SK-N-SH (cell line): Measurements from ENCODE around the gene CDKAL1. TPM values are rescaled to one million over a fixed set of nuclear protein-coding genes. Genes with fewer than 3 reads are reported as not detected.

Experiments
- CTCF ChIA-PET: fragments of 300-600, 350-600 bp; formaldehyde crosslinking; extraction: SDS; loops from one replicate; lab custom pipeline; 2021; lab: Yijun Ruan, JAX
- POLR2A ChIA-PET: fragments of 350-600 bp; sonication (Branson Sonifier 250); formaldehyde crosslinking; extraction: SDS; loops from one replicate; lab custom pipeline; 2020; ENCODE audit warnings: antibody characterized with exemption, inconsistent platforms; lab: Yijun Ruan, JAX
- DNase-seq: peaks from one replicate; pipeline ENCODE4 v3.0.0; 2012
- H2AFZ ChIP-seq: fragments of 200-600 bp; sonication (generic); 2 replicates; pipeline ENCODE4 v1.8.1; 2016; ENCODE audit warnings: antibody characterized with exemption, mild to moderate bottlenecking, low read depth
- H3F3A ChIP-seq: fragments of 200-600 bp; sonication (generic); replicated peaks from 2 replicates; pipeline ENCODE3; 2016; ENCODE audit warnings: antibody characterized with exemption, mild to moderate bottlenecking; ENCODE audit not compliant: insufficient read depth
- H3K27ac ChIP-seq, 2 experiments: fragments of 200-500 bp in 1 of 2; fragments of 200-600 bp in 1 of 2; sonication (Bioruptor generic) in 1 of 2; sonication (generic), shearing (Covaris generic) in 1 of 2; 2 replicates each; pipeline versions ENCODE4 v1.5.1 to v1.6.1; 2014 to 2016; ENCODE audit warnings: low read depth in 2 of 2, inconsistent platforms in 1 of 2, low read length in 1 of 2, mild to moderate bottlenecking in 1 of 2, mixed read lengths in 1 of 2
- H3K27me3 ChIP-seq: fragments of 200-600 bp; sonication (generic), shearing (Covaris generic); 2 replicates; pipeline ENCODE4 v1.6.1; 2016; ENCODE audit warnings: mixed run types; ENCODE audit not compliant: insufficient read depth
- H3K36me3 ChIP-seq, 2 experiments: fragments of 200-500 bp in 1 of 2; fragments of 200-600 bp in 1 of 2; sonication (Bioruptor generic) in 1 of 2; sonication (generic) in 1 of 2; replicated peaks in 1 of 2; 2 replicates each; pipeline versions ENCODE3 to v1.5.1; 2014 to 2016; ENCODE audit warnings: low read length in 1 of 2, mild to moderate bottlenecking in 1 of 2; ENCODE audit not compliant: insufficient read depth in 2 of 2, control insufficient read depth in 1 of 2
- H3K4me1 ChIP-seq, 2 experiments: fragments of 200-500 bp in 1 of 2; fragments of 200-600 bp in 1 of 2; sonication (Bioruptor generic) in 1 of 2; sonication (generic), shearing (Covaris generic) in 1 of 2; 2 replicates each; pipeline versions ENCODE4 v1.5.1 to v1.6.1; 2014 to 2016; ENCODE audit warnings: low read depth in 1 of 2, low read length in 1 of 2, mixed run types in 1 of 2; ENCODE audit not compliant: insufficient read depth in 2 of 2, control insufficient read depth in 1 of 2
- H3K4me2 ChIP-seq: fragments of 200-600 bp; sonication (generic), shearing (Covaris generic); 2 replicates; pipeline ENCODE4 v1.6.1; 2017; ENCODE audit warnings: mixed run types
- H3K4me3 ChIP-seq, 2 experiments: fragments of 200-500 bp in 1 of 2; fragments of 200-600 bp in 1 of 2; sonication (Bioruptor generic) in 1 of 2; sonication (generic), shearing (Covaris generic) in 1 of 2; 2 replicates each; pipeline versions ENCODE4 v1.5.1 to v1.8.1; 2014 to 2016; ENCODE audit warnings: low read depth in 2 of 2, inconsistent platforms in 1 of 2, low read length in 1 of 2, mild to moderate bottlenecking in 1 of 2, mixed read lengths in 1 of 2, moderate library complexity in 1 of 2
- H3K79me2 ChIP-seq: fragments of 200-600 bp; sonication (generic); 2 replicates; pipeline ENCODE4 v1.8.1; 2017; ENCODE audit warnings: mild to moderate bottlenecking; ENCODE audit not compliant: insufficient read depth
- H3K9ac ChIP-seq: fragments of 200-600 bp; sonication (generic); 2 replicates; pipeline ENCODE4 v1.6.1; 2017; ENCODE audit warnings: mixed run types
- H3K9me2 ChIP-seq: fragments of 200-600 bp; sonication (generic); 2 replicates; pipeline ENCODE4 v1.6.1; 2017; ENCODE audit warnings: mixed run types
- H3K9me3 ChIP-seq: fragments of 200-600 bp; sonication (generic); 2 replicates; pipeline ENCODE4 v1.6.1; 2017; ENCODE audit warnings: mixed run types, mild to moderate bottlenecking, moderate library complexity
- H4K20me1 ChIP-seq: fragments of 200-600 bp; sonication (generic); 2 replicates; pipeline ENCODE4 v1.6.1; 2017; ENCODE audit warnings: mild to moderate bottlenecking, mixed run types; ENCODE audit not compliant: insufficient read depth
- CTCF ChIP-seq: fragments of 200-600 bp; sonication (generic); IDR thresholded peaks from 2 replicates; pipeline ENCODE4 v1.6.1; 2017; ENCODE audit warnings: antibody characterized with exemption, mild to moderate bottlenecking, moderate library complexity
- ELF1 ChIP-seq: IDR thresholded peaks from 2 replicates; pipeline ENCODE4 v1.4.0; 2012
- EP300 ChIP-seq, 2 experiments: IDR thresholded peaks; 2 replicates each; pipeline versions ENCODE4 v1.4.0 to v1.6.1; 2012; ENCODE audit warnings: borderline replicate concordance in 1 of 2, low read depth in 1 of 2, low read length in 1 of 2
- FOXJ3 ChIP-seq: sonication (generic); formaldehyde crosslinking; IDR thresholded peaks from 2 replicates; pipeline ENCODE4 v1.5.1; 2020; ENCODE audit warnings: mild to moderate bottlenecking, missing genetic modification reagents
- FOXM1 ChIP-seq: IDR thresholded peaks from 2 replicates; pipeline ENCODE4 v1.4.0; 2012; ENCODE audit warnings: low read depth, mild to moderate bottlenecking
- GATA2 ChIP-seq: sonication (generic); formaldehyde crosslinking; IDR thresholded peaks from 2 replicates; pipeline ENCODE4 v1.5.0; 2020; ENCODE audit warnings: mild to moderate bottlenecking, missing genetic modification reagents
- JUND ChIP-seq: IDR thresholded peaks from 2 replicates; pipeline ENCODE4 v1.4.0; 2012
- MAX ChIP-seq: IDR thresholded peaks from 2 replicates; pipeline ENCODE4 v1.4.0; 2012; ENCODE audit warnings: low read depth
- MEF2A ChIP-seq: IDR thresholded peaks from 2 replicates; pipeline ENCODE4 v1.4.0; 2012; ENCODE audit warnings: low read depth, borderline replicate concordance
- MXI1 ChIP-seq: IDR thresholded peaks from 2 replicates; pipeline ENCODE4 v1.6.1; 2012; ENCODE audit warnings: mild to moderate bottlenecking, low read depth, low read length, improper control_type of control experiment
- NFIC ChIP-seq: IDR thresholded peaks from 2 replicates; pipeline ENCODE4 v1.4.0; 2012; ENCODE audit warnings: borderline replicate concordance
- PBX3 ChIP-seq: IDR thresholded peaks from 2 replicates; pipeline ENCODE4; 2012
- REST ChIP-seq: IDR thresholded peaks from 2 replicates; pipeline ENCODE4 v1.6.1; 2012; ENCODE audit warnings: mild to moderate bottlenecking, low read depth, low read length, moderate library complexity
- RFX5 ChIP-seq: IDR thresholded peaks from 2 replicates; pipeline ENCODE4 v1.6.1; 2012; ENCODE audit warnings: mild to moderate bottlenecking, improper control_type of control experiment, low read length
- SMC3 ChIP-seq: IDR thresholded peaks from 2 replicates; pipeline ENCODE4 v1.6.1; 2012; ENCODE audit warnings: low read depth, low read length, improper control_type of control experiment
- TAF1 ChIP-seq: IDR thresholded peaks from 2 replicates; pipeline ENCODE4 v1.6.1; 2012; ENCODE audit warnings: low read depth, mild to moderate bottlenecking, low read length, moderate library complexity, borderline replicate concordance
- USF1 ChIP-seq: IDR thresholded peaks from 2 replicates; pipeline ENCODE4 v1.4.0; 2012; ENCODE audit warnings: low read depth, borderline replicate concordance
- YY1 ChIP-seq: IDR thresholded peaks from 2 replicates; pipeline ENCODE4 v1.4.0; 2012; ENCODE audit warnings: low read depth, mild to moderate bottlenecking
- ZBTB33 ChIP-seq: IDR thresholded peaks from 2 replicates; pipeline ENCODE4 v1.4.0; 2012; ENCODE audit warnings: low read depth, borderline replicate concordance
- WGBS: methylation state at CpG from one replicate; pipeline ENCODE4 v1.1.6; 2017; ENCODE audit warnings: low lambda C conversion rate; 5-methylcytosine and 5-hydroxymethylcytosine counted together
- polyA plus RNA-seq, 3 experiments: library from polyadenylated mRNA; depleted of rRNA; stranded (reverse); fragments of >200 nt; gene quantifications; 2 replicates each; pipeline ENCODE4 v1.2.3, GENCODE V29; 2012

CDKAL1 gene
- polyA plus RNA-seq, 1 of the 3 experiments (the other 2 are of a cell fraction): 2.6 TPM

GRCh38 chr6:20797597-20797996 is 263.3 kb downstream of the CDKAL1 start:
- no peak overlapping the region for H2AFZ ChIP-seq
- no peak overlapping the region for H3K4me3 ChIP-seq
- H3K27ac ChIP-seq: no peak overlapping the region
- no peaks in the 10 kb centered on the region for H3K9me3 ChIP-seq
- no peak overlapping the region for H3K9ac ChIP-seq
- H3K79me2 ChIP-seq: no peaks in the 10 kb centered on the region
- no peak overlapping the region for H3K4me2 ChIP-seq
- WGBS: 95% methylated on average over 7 of the region's 7 CpGs
- ChIA-PET POLR2A (no interaction called here), CTCF (no interaction called here)
- TF ChIP-seq SMC3 (no peak), MEF2A (no peak), FOXM1 (no peak), EP300 (IDR thresholded peaks at IDR 0.05; ENCODE audit: borderline replicate concordance in 1 of 2, low read depth in 1 of 2, low read length in 1 of 2) (no peak), MXI1 (no peak), REST (no peak), MAX (no peak), JUND (no peak), FOXJ3 (CRISPR knock-in tag) (no peak), CTCF (no peak)
- peaks cover 0 to 3% of the 10 kb centered on the region in 2 experiments; a peak in 2 of 4 replicates for H3K4me1 ChIP-seq
- H3K27me3 ChIP-seq: no peaks in the 10 kb centered on the region
- H3F3A ChIP-seq: no peaks in the 10 kb centered on the region
- H3K36me3 ChIP-seq: no peaks in the 10 kb centered on the region
- H3K9me2 ChIP-seq: no peaks in the 10 kb centered on the region
- no peak for DNase-seq
- no peaks in the 10 kb centered on the region for H4K20me1 ChIP-seq

- no peaks in the 10 kb centered on the region for H4K20me1 ChIP-seq
- no peak overlapping the region for H3K4me3 ChIP-seq
- H3K27ac ChIP-seq: no peak overlapping the region
- no peaks in the 10 kb centered on the region for H3K36me3 ChIP-seq
- peaks cover 0 to 5% of the 10 kb centered on the region in 2 experiments; a peak in 2 of 4 replicates for H3K4me1 ChIP-seq
- H3K9me3 ChIP-seq: no peaks in the 10 kb centered on the region
- no peak overlapping the region for H3K9ac ChIP-seq
- CTCF ChIA-PET: interaction anchor here (1.2 kb wide), 1 partner anchor 14 kb away, joined by 3 read pairs; no protein-coding TSS in a partner anchor
- no peaks in the 10 kb centered on the region for H3F3A ChIP-seq
- no peaks in the 10 kb centered on the region for H3K79me2 ChIP-seq
- no peaks in the 10 kb centered on the region for H3K9me2 ChIP-seq
- POLR2A ChIA-PET: no interaction called here
- no peaks in the 10 kb centered on the region for H3K27me3 ChIP-seq
- no peak overlapping the region for H3K4me2 ChIP-seq
- DNase-seq: no peak
- H2AFZ ChIP-seq: no peak overlapping the region
- no peak for TF ChIP-seq JUND
- TF ChIP-seq NFIC: no peak
- no peak for TF ChIP-seq ELF1
- no peak for TF ChIP-seq USF1
- TF ChIP-seq MEF2A: no peak
- no peak for TF ChIP-seq PBX3
- TF ChIP-seq TAF1: no peak
- TF ChIP-seq GATA2 (CRISPR knock-in tag): no peak
- TF ChIP-seq YY1: no peak
- no peak for TF ChIP-seq EP300 (IDR thresholded peaks at IDR 0.05; ENCODE audit: borderline replicate concordance in 1 of 2, low read depth in 1 of 2, low read length in 1 of 2)
- no peak for TF ChIP-seq RFX5
- no peak for TF ChIP-seq ZBTB33
These were observed 266.0 kb downstream of the CDKAL1 start for GRCh38 chr6:20800229-20800628.
